HL-60 (cell line): Measurements from ENCODE around the gene CERKL.

Experiments used
- DNase-seq, 2 experiments: peaks; one replicate each; pipeline ENCODE4 v3.0.0-alpha.2; 2010 to 2020; ENCODE audit warnings: low read depth in 1 of 2, low spot score in 1 of 2
- H3K27ac ChIP-seq: fragments of 250-450 bp; sonication (Bioruptor Pico); replicated peaks from 2 replicates; pipeline ENCODE4 v1.5.1; 2020; ENCODE audit warnings: mild to moderate bottlenecking, moderate library complexity
- H3K27me3 ChIP-seq: fragments of 250-450 bp; sonication (Bioruptor Pico); 2 replicates; pipeline ENCODE4 v1.5.1; 2021; ENCODE audit warnings: mild to moderate bottlenecking, moderate library complexity; ENCODE audit not compliant: insufficient read depth, poor library complexity, severe bottlenecking
- H3K4me3 ChIP-seq: replicated peaks from 2 replicates; pipeline ENCODE4 v1.5.1; 2011; ENCODE audit warnings: mild to moderate bottlenecking, control low read depth, low read length; ENCODE audit not compliant: insufficient read depth
- CTCF ChIP-seq: IDR thresholded peaks from one replicate; pipeline ENCODE4 v1.5.1; 2011; ENCODE audit warnings: low read length, control low read depth, inconsistent platforms; ENCODE audit not compliant: insufficient read depth
- GABPA ChIP-seq: IDR thresholded peaks from 2 replicates; pipeline ENCODE4 v1.6.1; 2012; ENCODE audit warnings: low read depth
- POLR2AphosphoS5 ChIP-seq: IDR thresholded peaks from 2 replicates; pipeline ENCODE4 v1.6.1; 2012; ENCODE audit warnings: low read depth
- REST ChIP-seq: IDR thresholded peaks from 2 replicates; pipeline ENCODE4 v1.6.1; 2012; ENCODE audit warnings: low read depth; ENCODE audit not compliant: insufficient replicate concordance
- SPI1 ChIP-seq: IDR thresholded peaks from 2 replicates; pipeline ENCODE4 v1.6.1; 2012; ENCODE audit warnings: low read depth, mild to moderate bottlenecking, borderline replicate concordance

Gene CERKL

GRCh38 chr2:181596556-181596955 lies 60.3 kb downstream of the CERKL start:
- no peak for DNase-seq
- H3K27ac ChIP-seq: no peak overlapping the region
- no peak for TF ChIP-seq POLR2AphosphoS5
- TF ChIP-seq SPI1: no peak
- no peak for TF ChIP-seq GABPA
- TF ChIP-seq REST: peak; percentile 85
- TF ChIP-seq CTCF: no peak

GRCh38 chr2:181594322-181594721 lies 62.6 kb downstream of the CERKL start:
- Histone ChIP-seq H3K27me3 (peaks cover 5% of the 10 kb centered on the region), H3K27ac (no peak overlapping the region), H3K4me3 (no peak overlapping the region)
- no peak for TF ChIP-seq GABPA
- TF ChIP-seq CTCF: no peak
- TF ChIP-seq REST: no peak
- TF ChIP-seq POLR2AphosphoS5: no peak
- no peak for TF ChIP-seq SPI1
- DNase-seq: no peak

More at GRCh38 chr2:181596556-181596955, 60.3 kb downstream of the CERKL start:
- no peak overlapping the region for H3K4me3 ChIP-seq
- H3K27me3 ChIP-seq: peaks cover 5% of the 10 kb centered on the region

GRCh38 chr2:181589779-181590178 lies 67.1 kb downstream of the CERKL start:
- DNase-seq: no peak

More at GRCh38 chr2:181589779-181590178, 67.1 kb downstream of the CERKL start:
- Histone ChIP-seq H3K27me3 (peaks cover 4% of the 10 kb centered on the region), H3K27ac (no peak overlapping the region), H3K4me3 (no peak overlapping the region)
- TF ChIP-seq SPI1 (no peak), CTCF (no peak), REST (no peak), GABPA (no peak), POLR2AphosphoS5 (no peak)
